HCT116 (cell line): ENCODE measurements around the gene KCTD4. TPM values are rescaled to one million over a fixed set of nuclear protein-coding genes. Genes with fewer than 3 reads are reported as not detected.

Source experiments
- ATAC-seq: fragments of 200-7000 bp; cut with Tn5 transposase; 2 replicates; pipeline ENCODE4 v1.9.1; 2020; ENCODE audit warnings: mild to moderate bottlenecking, moderate library complexity
- BruUV-seq: library from RNA; stranded (reverse); fragments of 400-500 nt; replicated peaks from 2 replicates; lab custom pipeline; 2021; lab: Mats Ljungman, UMichigan
- CTCF ChIA-PET: fragments of 300-600 bp; sonication (Branson Sonifier 250); formaldehyde crosslinking; loops from one replicate; lab custom pipeline; 2021; ENCODE audit warnings: antibody characterized with exemption; lab: Charles Lee
- POLR2A ChIA-PET: fragments of 300-600, 350-600 bp; sonication (Branson Sonifier 250); formaldehyde crosslinking; loops from one replicate; lab custom pipeline; 2021; ENCODE audit warnings: antibody characterized with exemption; lab: Charles Lee
- RAD21 ChIA-PET, 2 experiments: fragments of 300-600 bp; sonication (Branson Sonifier 250); formaldehyde crosslinking; loops; one replicate each; lab custom pipeline; 2023; ENCODE audit warnings: low total read pairs in 2 of 2; ENCODE audit not compliant: uncharacterized antibody in 2 of 2, unreplicated experiment in 2 of 2, low non-redundant PET in 1 of 2; lab: Charles Lee
- DNase-seq: peaks from one replicate; pipeline ENCODE4 v3.0.0-alpha.2; 2010; ENCODE audit warnings: low read depth, low spot score
- H2AFZ ChIP-seq: fragments of 200-600 bp; shearing (Covaris generic), sonication (generic); 2 replicates; pipeline ENCODE4 v1.6.1; 2017; ENCODE audit warnings: low read depth, mixed run types, mixed read lengths, antibody characterized with exemption, low read length; ENCODE audit not compliant: poor library complexity, severe bottlenecking
- H3K27ac ChIP-seq: 2 replicates; pipeline ENCODE4 v1.5.1; 2012; ENCODE audit warnings: low read depth, low read length
- H3K27me3 ChIP-seq: fragments of 200-600 bp; sonication (generic); 2 replicates; pipeline ENCODE4 v1.6.1; 2016; ENCODE audit warnings: mixed run types, low read length, mixed read lengths; ENCODE audit not compliant: insufficient read depth
- H3K36me3 ChIP-seq, 2 experiments: fragments of 200-500 bp in 1 of 2; fragments of 200-600 bp in 1 of 2; sonication (Bioruptor generic) in 1 of 2; sonication (generic) in 1 of 2; 2 replicates each; pipeline versions ENCODE4 v1.5.1 to v1.6.1; 2014 to 2016; ENCODE audit warnings: low read length in 2 of 2, inconsistent platforms in 1 of 2, mixed read lengths in 1 of 2, mixed run types in 1 of 2; ENCODE audit not compliant: insufficient read depth in 2 of 2, control insufficient read depth in 1 of 2
- H3K4me1 ChIP-seq, 2 experiments: fragments of 200-600 bp in 1 of 2; sonication (generic) in 1 of 2; 2 replicates each; pipeline versions ENCODE4 v1.5.1 to v1.6.1; 2012 to 2017; ENCODE audit warnings: low read length in 2 of 2, inconsistent platforms in 1 of 2, mild to moderate bottlenecking in 1 of 2, mixed read lengths in 1 of 2, mixed run types in 1 of 2, moderate library complexity in 1 of 2; ENCODE audit not compliant: insufficient read depth in 2 of 2, control insufficient read depth in 1 of 2
- H3K4me2 ChIP-seq: fragments of 200-600 bp; sonication (generic); 2 replicates; pipeline ENCODE4 v1.6.1; 2017; ENCODE audit warnings: mixed run types, low read length, mixed read lengths
- H3K4me3 ChIP-seq, 2 experiments: fragments of 200-600 bp in 1 of 2; sonication (generic) in 1 of 2; replicated peaks in 1 of 2; 2 replicates each; pipeline ENCODE4 v1.5.1; 2011 to 2016; ENCODE audit warnings: low read length in 2 of 2, control low read depth in 1 of 2, low read depth in 1 of 2, mild to moderate bottlenecking in 1 of 2, mixed read lengths in 1 of 2, mixed run types in 1 of 2
- H3K79me2 ChIP-seq: fragments of 200-600 bp; sonication (generic); 2 replicates; pipeline ENCODE4 v1.6.1; 2017; ENCODE audit warnings: mild to moderate bottlenecking, mixed run types, low read length, moderate library complexity, mixed read lengths; ENCODE audit not compliant: insufficient read depth
- H3K9ac ChIP-seq: fragments of 200-600 bp; sonication (generic); 2 replicates; pipeline ENCODE4 v1.6.1; 2016; ENCODE audit warnings: low read length, mixed read lengths
- H3K9me2 ChIP-seq: fragments of 200-600 bp; sonication (generic), shearing (Covaris generic); 2 replicates; pipeline ENCODE4 v1.6.1; 2017; ENCODE audit warnings: mixed run types, mild to moderate bottlenecking, moderate library complexity; ENCODE audit not compliant: insufficient read depth
- H3K9me3 ChIP-seq, 2 experiments: fragments of 200-500 bp in 1 of 2; fragments of 200-600 bp in 1 of 2; sonication (Bioruptor generic) in 1 of 2; sonication (generic) in 1 of 2; 2 replicates each; pipeline ENCODE4 v1.6.1; 2014 to 2017; ENCODE audit warnings: low read length in 2 of 2, mixed read lengths in 2 of 2, inconsistent platforms in 1 of 2, low read depth in 1 of 2, mild to moderate bottlenecking in 1 of 2, mixed run types in 1 of 2, moderate library complexity in 1 of 2; ENCODE audit not compliant: control insufficient read depth in 1 of 2, insufficient read depth in 1 of 2
- H4K20me1 ChIP-seq: fragments of 200-600 bp; sonication (generic), shearing (Covaris generic); 2 replicates; pipeline ENCODE4 v1.6.1; 2017; ENCODE audit warnings: mixed run types, mild to moderate bottlenecking, moderate library complexity; ENCODE audit not compliant: insufficient read depth
- ATF3 ChIP-seq: IDR thresholded peaks from 2 replicates; pipeline ENCODE4 v1.6.1; 2012
- ELF1 ChIP-seq: IDR thresholded peaks from 2 replicates; pipeline ENCODE4 v1.6.1; 2012; ENCODE audit warnings: low read depth, borderline replicate concordance
- EZH2phosphoT487 ChIP-seq: fragments of 200-600 bp; IDR thresholded peaks from 2 replicates; pipeline ENCODE4 v1.6.1; 2018; ENCODE audit warnings: antibody characterized with exemption, borderline replicate concordance
- FOSL1 ChIP-seq: IDR thresholded peaks from 2 replicates; pipeline ENCODE4 v1.6.1; 2012; ENCODE audit warnings: low read depth
- MAX ChIP-seq: IDR thresholded peaks from 2 replicates; pipeline ENCODE4 v1.6.1; 2012
- POLR2A ChIP-seq: IDR thresholded peaks from 2 replicates; pipeline ENCODE4 v1.7.0; 2011; ENCODE audit warnings: borderline replicate concordance; ENCODE audit not compliant: insufficient read depth, insufficient read length; ENCODE audit errors: extremely low read depth
- POLR2AphosphoS5 ChIP-seq: IDR thresholded peaks from 2 replicates; pipeline ENCODE4 v1.6.1; 2011; ENCODE audit warnings: mild to moderate bottlenecking, low read depth, low read length, moderate library complexity
- REST ChIP-seq: IDR thresholded peaks from 2 replicates; pipeline ENCODE4 v1.6.1; 2012; ENCODE audit warnings: low read depth
- SIN3A ChIP-seq: IDR thresholded peaks from 2 replicates; pipeline ENCODE4 v1.6.1; 2012; ENCODE audit warnings: low read depth
- TCF7L2 ChIP-seq: IDR thresholded peaks from 2 replicates; pipeline ENCODE4 v1.7.0; 2011; ENCODE audit warnings: borderline replicate concordance, inconsistent platforms; ENCODE audit not compliant: insufficient read depth, insufficient read length; ENCODE audit errors: extremely low read depth
- YY1 ChIP-seq: IDR thresholded peaks from 2 replicates; pipeline ENCODE4 v1.6.1; 2011; ENCODE audit warnings: low read length, low read depth, moderate library complexity, mild to moderate bottlenecking; ENCODE audit not compliant: insufficient replicate concordance; ENCODE audit errors: extremely low read depth
- ZFX ChIP-seq: fragments of 450-650 bp; IDR thresholded peaks from 2 replicates; pipeline ENCODE4 v1.6.1; 2017
- intact Hi-C: fragments of 100-400 bp; cut with micrococcal nuclease; formaldehyde crosslinking; loops from 2 replicates; pipeline ENCODE4 v1.10.0; 2022
- total RNA-seq: library from RNA; stranded (reverse); gene quantifications from one replicate; pipeline ENCODE4 v1.2.1, GENCODE V29; 2021; ENCODE audit not compliant: unreplicated experiment

KCTD4 gene
- total RNA-seq, 1 experiment from 2014 or later, result not detected

GRCh38 chr13:45215392-45216077 is 14.7 kb upstream of the KCTD4 start:
- ChIA-PET CTCF (no interaction called here), RAD21 (no interaction called here), POLR2A (no interaction called here)
- TF ChIP-seq ZFX, result no peak
- TF ChIP-seq ATF3, result no peak
- no peak for TF ChIP-seq ELF1
- no peak for TF ChIP-seq TCF7L2
- TF ChIP-seq YY1, result no peak
- no peak for TF ChIP-seq EZH2phosphoT487
- TF ChIP-seq POLR2AphosphoS5, result no peak
- TF ChIP-seq MAX, result no peak
- no peak for TF ChIP-seq FOSL1
- TF ChIP-seq POLR2A, result no peak
- TF ChIP-seq REST, result no peak
- TF ChIP-seq SIN3A, result no peak
- H3K27ac ChIP-seq, result no peak overlapping the region
- no peak overlapping the region for H2AFZ ChIP-seq
- ATAC-seq, result no peak
- intact Hi-C loops, result no loop called here
- DNase-seq, result no peak
- H3K4me3 ChIP-seq, result no peak overlapping the region
- H3K27me3 ChIP-seq, result no peaks in the 10 kb centered on the region
- H3K4me1 ChIP-seq, result peaks cover 33 to 63% of the 10 kb centered on the region in 2 experiments
- no TSS peak for BruUV-seq
- 0 out of 2 replicates have a peak overlapping the region, but pooled peaks have one; percentile 62 for H3K4me2 ChIP-seq
- no peaks in the 10 kb centered on the region for H3K36me3 ChIP-seq
- peaks cover 47% of the 10 kb centered on the region for H3K79me2 ChIP-seq
- H3K9me2 ChIP-seq, result no peaks in the 10 kb centered on the region
- H4K20me1 ChIP-seq, result no peaks in the 10 kb centered on the region
- H3K9me3 ChIP-seq, result no peaks in the 10 kb centered on the region
- no peak overlapping the region for H3K9ac ChIP-seq
